HepG2 (cell line): ENCODE measurements around the gene SIRT6. TPM values are rescaled to one million over a fixed set of nuclear protein-coding genes. Genes with fewer than 3 reads are reported as not detected.

Experiments used
- ATAC-seq: fragments of 200-7000 bp; cut with Tn5 transposase; 3 replicates; pipeline ENCODE4 v1.9.1; 2020; ENCODE audit warnings: mild to moderate bottlenecking, moderate library complexity
- BruUV-seq: library from RNA; stranded (reverse); fragments of 400-500 nt; replicated peaks from 2 replicates; lab custom pipeline; 2021; lab: Mats Ljungman, UMichigan
- CTCF ChIA-PET: fragments of 300-600 bp; formaldehyde crosslinking; extraction: SDS; loops from one replicate; lab custom pipeline; 2021; ENCODE audit warnings: low total read pairs, inconsistent platforms, low intra/inter-chr PET ratio; lab: Yijun Ruan, JAX
- POLR2A ChIA-PET: fragments of 350-600 bp; sonication (Branson Sonifier 250); formaldehyde crosslinking; loops from one replicate; lab custom pipeline; 2020; ENCODE audit warnings: antibody characterized with exemption, inconsistent platforms; lab: Yijun Ruan, JAX
- DNase-seq: peaks from one replicate; pipeline ENCODE4 v3.0.0-alpha.2; 2015; ENCODE audit warnings: low spot score
- FAIRE-seq: peaks from 3 replicates; lab custom pipeline; 2011; peaks lifted over from hg19 to GRCh38; lab: Jason Lieb, UNC
- H2AFZ ChIP-seq: one replicate; pipeline ENCODE4 v1.6.1; 2011; ENCODE audit warnings: low read length, inconsistent platforms
- H3K27ac ChIP-seq: fragments of 300-600 bp; 3 replicates; pipeline ENCODE4 v1.8.0; 2011; ENCODE audit warnings: mixed run types, mild to moderate bottlenecking, mixed read lengths, low read length, inconsistent platforms; ENCODE audit not compliant: insufficient read depth; ENCODE audit errors: extremely low read length
- H3K27me3 ChIP-seq, 2 experiments: fragments of 200-600 bp in 1 of 2; 2 replicates in 1 of 2; 3 replicates in 1 of 2; pipeline versions ENCODE4 v1.6.0 to v1.8.0; 2011; ENCODE audit warnings: low read length in 2 of 2, mild to moderate bottlenecking in 2 of 2, moderate library complexity in 2 of 2, inconsistent platforms in 1 of 2; ENCODE audit not compliant: insufficient read depth in 2 of 2, control insufficient read depth in 1 of 2
- H3K36me3 ChIP-seq, 2 experiments: fragments of 200-600 bp in 1 of 2; replicated peaks in 1 of 2; 2 replicates in 1 of 2; 3 replicates in 1 of 2; pipeline versions ENCODE4 v1.5.1 to v1.8.0; 2011; ENCODE audit warnings: low read length in 2 of 2, inconsistent platforms in 1 of 2; ENCODE audit not compliant: insufficient read depth in 2 of 2, control insufficient read depth in 1 of 2
- H3K4me1 ChIP-seq: 2 replicates; pipeline ENCODE4 v1.5.1; 2012; ENCODE audit warnings: low read length, inconsistent platforms; ENCODE audit not compliant: insufficient read depth
- H3K4me2 ChIP-seq: 2 replicates; pipeline ENCODE4 v1.6.0; 2011; ENCODE audit warnings: low read depth, low read length, inconsistent platforms
- H3K4me3 ChIP-seq, 3 experiments: fragments of 200-600 bp in 1 of 3; sonication (generic), shearing (Covaris generic) in 1 of 3; replicated peaks in 1 of 3; 2 replicates each; pipeline ENCODE4 v1.5.1; 2011 to 2016; ENCODE audit warnings: low read length in 3 of 3, inconsistent platforms in 2 of 3, low read depth in 2 of 3, mild to moderate bottlenecking in 2 of 3, control low read depth in 1 of 3, mixed read lengths in 1 of 3; ENCODE audit not compliant: insufficient read depth in 1 of 3
- H3K79me2 ChIP-seq: one replicate; pipeline ENCODE4 v1.6.1; 2011; ENCODE audit warnings: low read length, inconsistent platforms; ENCODE audit not compliant: insufficient read depth
- H3K9ac ChIP-seq: 2 replicates; pipeline ENCODE4 v1.6.0; 2011; ENCODE audit warnings: mild to moderate bottlenecking, low read depth, low read length, inconsistent platforms; ENCODE audit not compliant: insufficient read depth
- H3K9me3 ChIP-seq: 2 replicates; pipeline ENCODE4 v1.5.1; 2012; ENCODE audit warnings: mild to moderate bottlenecking, low read length
- H4K20me1 ChIP-seq: 2 replicates; pipeline ENCODE4 v1.6.0; 2011; ENCODE audit warnings: inconsistent platforms, mild to moderate bottlenecking, low read length, moderate library complexity; ENCODE audit not compliant: insufficient read depth
- GATAD2A ChIP-seq: IDR thresholded peaks from 2 replicates; pipeline ENCODE4 v1.6.1; 2016
- MAFF ChIP-seq: IDR thresholded peaks from 2 replicates; pipeline ENCODE4 v1.6.1; 2011; ENCODE audit warnings: low read depth, low read length, improper control_type of control experiment
- MATR3 ChIP-seq: sonication (generic); formaldehyde crosslinking; IDR thresholded peaks from 2 replicates; pipeline ENCODE4 v1.4.0; 2020; ENCODE audit warnings: missing genetic modification reagents
- NCOA1 ChIP-seq: sonication (generic); formaldehyde crosslinking; IDR thresholded peaks from 2 replicates; pipeline ENCODE4 v1.9.0; 2021; ENCODE audit warnings: missing genetic modification reagents
- RXRA ChIP-seq: sonication (generic); formaldehyde crosslinking; IDR thresholded peaks from 2 replicates; pipeline ENCODE4 v1.5.1; 2020; ENCODE audit warnings: missing genetic modification reagents
- SSRP1 ChIP-seq: IDR thresholded peaks from 2 replicates; pipeline ENCODE4 v1.6.1; 2016; ENCODE audit warnings: control low read depth
- USF2 ChIP-seq, 2 experiments: sonication (generic) in 1 of 2; formaldehyde crosslinking in 1 of 2; IDR thresholded peaks; 2 replicates each; pipeline versions ENCODE4 v1.5.1 to v1.6.1; 2011 to 2020; ENCODE audit warnings: borderline replicate concordance in 1 of 2, low read depth in 1 of 2, low read length in 1 of 2, mild to moderate bottlenecking in 1 of 2, missing genetic modification reagents in 1 of 2, moderate library complexity in 1 of 2
- ZBTB26 ChIP-seq: IDR thresholded peaks from 2 replicates; pipeline ENCODE4 v1.6.1; 2016; ENCODE audit warnings: missing compliant biosample characterization, missing genetic modification reagents, borderline replicate concordance
- ZKSCAN1 ChIP-seq: fragments of 150-350 bp; IDR thresholded peaks from 2 replicates; pipeline ENCODE4 v1.6.1; 2014; ENCODE audit warnings: low read length
- ZNF33B ChIP-seq: sonication (generic); formaldehyde crosslinking; IDR thresholded peaks from 2 replicates; pipeline ENCODE4 v1.5.1; 2020; ENCODE audit warnings: mild to moderate bottlenecking, missing genetic modification reagents
- ZNF460 ChIP-seq: sonication (generic); formaldehyde crosslinking; IDR thresholded peaks from 2 replicates; pipeline ENCODE4 v1.5.1; 2020; ENCODE audit warnings: missing genetic modification reagents, mild to moderate bottlenecking, borderline replicate concordance
- ZNF530 ChIP-seq: sonication (generic); formaldehyde crosslinking; IDR thresholded peaks from 2 replicates; pipeline ENCODE4 v1.5.0; 2020; ENCODE audit warnings: low read depth, mild to moderate bottlenecking, missing genetic modification reagents
- ZNF737 ChIP-seq: sonication (generic); formaldehyde crosslinking; IDR thresholded peaks from 2 replicates; pipeline ENCODE4 v1.5.0; 2020; ENCODE audit warnings: missing genetic modification reagents, mild to moderate bottlenecking, borderline replicate concordance
- WGBS: methylation state at CpG from one replicate; pipeline ENCODE4 v1.1.6; 2017; ENCODE audit warnings: low lambda C conversion rate; 5-methylcytosine and 5-hydroxymethylcytosine counted together
- in situ Hi-C: cut with HindIII; loops from 2 replicates; pipeline ENCODE4 v1.10.0; 2017; ENCODE audit warnings: low pct_unique_long_range_greater_than_20kb; ENCODE audit not compliant: extremely low pct_ligation_motif_present
- intact Hi-C: fragments of 100-400 bp; cut with micrococcal nuclease; formaldehyde crosslinking; loops from one replicate; pipeline ENCODE4 v1.10.0; 2022; ENCODE audit not compliant: unreplicated experiment
- polyA plus RNA-seq, 8 experiments: library from polyadenylated mRNA; depleted of rRNA in 3 of 8; stranded (reverse) in 7 of 8; unstranded in 1 of 8; fragments of >200 nt; fragmentation: Illumina TruSeq in 4 of 8; extraction: Trizol in 4 of 8; gene quantifications; 2 replicates each; pipeline versions ENCODE4 v1.2.1 to v1.2.3, GENCODE V29; 2011 to 2016; ENCODE audit warnings: low read depth in 4 of 8, missing spikeins in 1 of 8, mixed read lengths in 1 of 8; ENCODE audit not compliant: insufficient read depth in 1 of 8
- total RNA-seq, 5 experiments: library from RNA; depleted of rRNA; stranded (reverse); fragments of >200 nt; fragmentation: Illumina TruSeq; extraction: Trizol; gene quantifications; 2 replicates each; pipeline ENCODE4 v1.2.3, GENCODE V29; 2016; ENCODE audit warnings: low read depth in 1 of 5
- TF ChIP-seq, protein P1 (sequence below): sonication (generic); formaldehyde crosslinking; IDR thresholded peaks from 2 replicates; pipeline ENCODE4 v1.5.0; 2020; ENCODE audit warnings: mild to moderate bottlenecking, missing genetic modification reagents
- TF ChIP-seq, protein P2 (sequence below): sonication (generic); formaldehyde crosslinking; IDR thresholded peaks from 2 replicates; pipeline ENCODE4 v1.9.0; 2021; ENCODE audit warnings: missing genetic modification reagents, borderline replicate concordance

SIRT6 gene
- total and polyA plus RNA-seq, 2 of the 13 experiments (the other 11 are each of a cell fraction or from before 2014, with no cell fraction given) = 11.0 to 18.4 TPM

- no peak for TF ChIP-seq USF2 (IDR thresholded peaks at IDR 0.05; ENCODE audit: low read depth, low read length)
- no peak for TF ChIP-seq USF2 (CRISPR knock-in tag; IDR thresholded peaks at IDR 0.05; ENCODE audit: borderline replicate concordance)
- 0 out of 2 replicates have a peak, but pooled peaks have one; percentile 22 for TF ChIP-seq ZNF33B (CRISPR knock-in tag)
- TF ChIP-seq SSRP1 (CRISPR knock-in tag) = 0 out of 2 replicates have a peak, but pooled peaks have one; percentile 61
- TF ChIP-seq ZNF530 = no peak
- TF ChIP-seq MAFF = no peak
- no peak for TF ChIP-seq ZNF737 (CRISPR knock-in tag)
- TF ChIP-seq ZBTB26 (CRISPR knock-in tag) = 0 out of 2 replicates have a peak, but pooled peaks have one; percentile 27
These were observed 42.6 kb downstream of the SIRT6 start (continued) for GRCh38 chr19:4139614-4140236.

DNA sequence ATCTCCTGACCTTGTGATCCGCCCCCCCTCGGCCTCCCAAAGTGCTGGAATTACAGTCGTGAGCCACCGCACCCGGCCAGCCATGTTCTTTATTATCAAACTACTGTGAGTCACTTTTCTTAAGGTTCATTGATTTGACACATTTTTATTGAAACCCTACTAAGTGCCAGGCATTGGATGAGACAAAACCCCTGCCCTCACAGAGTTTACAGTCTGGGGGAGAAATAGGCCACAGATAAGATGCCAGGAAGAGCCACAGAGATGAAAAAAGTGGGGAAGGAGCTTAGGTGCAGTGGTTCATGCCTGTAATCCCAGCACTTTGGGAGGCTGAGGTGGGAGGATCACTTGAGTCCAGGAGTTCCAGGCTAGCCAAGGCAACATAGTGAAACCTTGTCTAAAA is 43.9 kb downstream of the SIRT6 start:
- no peaks in the 10 kb centered on the region for H3K79me2 ChIP-seq
- WGBS = 6% methylated on average over 5 of the region's 5 CpGs
- ATAC-seq (no peak), DNase-seq (no peak), FAIRE-seq (no peak)
- H3K36me3 ChIP-seq = no peaks in the 10 kb centered on the region
- peak overlapping the region; percentile 27 for H2AFZ ChIP-seq
- H3K4me1 ChIP-seq = peaks cover 56% of the 10 kb centered on the region
- ChIA-PET POLR2A (interaction anchor here (0.6 to 1.7 kb wide), 3 partner anchors 9 to 35 kb away, joined by 3 to 9 read pairs (median 5); partner anchors contain the start of gene CREB3L3), CTCF (no interaction called here)
- intact Hi-C loops = loop anchor here (10.0 kb wide), 1 partner anchor 134 kb away; the partner anchor contains the start of gene PIAS4
- H3K9ac ChIP-seq = no peak overlapping the region
- 0 out of 6 replicates have a peak overlapping the region, but pooled peaks of 1 of the 3 experiments have one; percentile 57 for H3K4me3 ChIP-seq
- H3K4me2 ChIP-seq = peak overlapping the region; percentile 79
- no peaks in the 10 kb centered on the region for H3K27me3 ChIP-seq
- H4K20me1 ChIP-seq = no peaks in the 10 kb centered on the region
- no TSS peak for BruUV-seq
- peak overlapping the region; percentile 33 for H3K27ac ChIP-seq
- no peaks in the 10 kb centered on the region for H3K9me3 ChIP-seq
- in situ Hi-C loops = no loop called here
- TF ChIP-seq, protein P1, sequence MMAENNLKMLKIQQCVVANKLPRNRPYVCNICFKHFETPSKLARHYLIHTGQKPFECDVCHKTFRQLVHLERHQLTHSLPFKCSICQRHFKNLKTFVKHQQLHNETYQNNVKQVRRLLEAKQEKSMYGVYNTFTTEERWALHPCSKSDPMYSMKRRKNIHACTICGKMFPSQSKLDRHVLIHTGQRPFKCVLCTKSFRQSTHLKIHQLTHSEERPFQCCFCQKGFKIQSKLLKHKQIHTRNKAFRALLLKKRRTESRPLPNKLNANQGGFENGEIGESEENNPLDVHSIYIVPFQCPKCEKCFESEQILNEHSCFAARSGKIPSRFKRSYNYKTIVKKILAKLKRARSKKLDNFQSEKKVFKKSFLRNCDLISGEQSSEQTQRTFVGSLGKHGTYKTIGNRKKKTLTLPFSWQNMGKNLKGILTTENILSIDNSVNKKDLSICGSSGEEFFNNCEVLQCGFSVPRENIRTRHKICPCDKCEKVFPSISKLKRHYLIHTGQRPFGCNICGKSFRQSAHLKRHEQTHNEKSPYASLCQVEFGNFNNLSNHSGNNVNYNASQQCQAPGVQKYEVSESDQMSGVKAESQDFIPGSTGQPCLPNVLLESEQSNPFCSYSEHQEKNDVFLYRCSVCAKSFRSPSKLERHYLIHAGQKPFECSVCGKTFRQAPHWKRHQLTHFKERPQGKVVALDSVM (CRISPR knock-in tag) = peak; percentile 30; the same call in 1 of the 2 replicates
- no peak for TF ChIP-seq NCOA1 (CRISPR knock-in tag)
- TF ChIP-seq RXRA (CRISPR knock-in tag) = no peak
- TF ChIP-seq ZNF460 (CRISPR knock-in tag) = peak; percentile 26; the same call in 1 of the 2 replicates
- no peak for TF ChIP-seq MATR3
- TF ChIP-seq, protein P2, sequence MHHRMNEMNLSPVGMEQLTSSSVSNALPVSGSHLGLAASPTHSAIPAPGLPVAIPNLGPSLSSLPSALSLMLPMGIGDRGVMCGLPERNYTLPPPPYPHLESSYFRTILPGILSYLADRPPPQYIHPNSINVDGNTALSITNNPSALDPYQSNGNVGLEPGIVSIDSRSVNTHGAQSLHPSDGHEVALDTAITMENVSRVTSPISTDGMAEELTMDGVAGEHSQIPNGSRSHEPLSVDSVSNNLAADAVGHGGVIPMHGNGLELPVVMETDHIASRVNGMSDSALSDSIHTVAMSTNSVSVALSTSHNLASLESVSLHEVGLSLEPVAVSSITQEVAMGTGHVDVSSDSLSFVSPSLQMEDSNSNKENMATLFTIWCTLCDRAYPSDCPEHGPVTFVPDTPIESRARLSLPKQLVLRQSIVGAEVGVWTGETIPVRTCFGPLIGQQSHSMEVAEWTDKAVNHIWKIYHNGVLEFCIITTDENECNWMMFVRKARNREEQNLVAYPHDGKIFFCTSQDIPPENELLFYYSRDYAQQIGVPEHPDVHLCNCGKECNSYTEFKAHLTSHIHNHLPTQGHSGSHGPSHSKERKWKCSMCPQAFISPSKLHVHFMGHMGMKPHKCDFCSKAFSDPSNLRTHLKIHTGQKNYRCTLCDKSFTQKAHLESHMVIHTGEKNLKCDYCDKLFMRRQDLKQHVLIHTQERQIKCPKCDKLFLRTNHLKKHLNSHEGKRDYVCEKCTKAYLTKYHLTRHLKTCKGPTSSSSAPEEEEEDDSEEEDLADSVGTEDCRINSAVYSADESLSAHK (CRISPR knock-in tag) = no peak
- no peak for TF ChIP-seq GATAD2A (CRISPR knock-in tag)
- peak; percentile 80 for TF ChIP-seq ZKSCAN1
